ENCODE measurements around the gene MST1.

DNA sequence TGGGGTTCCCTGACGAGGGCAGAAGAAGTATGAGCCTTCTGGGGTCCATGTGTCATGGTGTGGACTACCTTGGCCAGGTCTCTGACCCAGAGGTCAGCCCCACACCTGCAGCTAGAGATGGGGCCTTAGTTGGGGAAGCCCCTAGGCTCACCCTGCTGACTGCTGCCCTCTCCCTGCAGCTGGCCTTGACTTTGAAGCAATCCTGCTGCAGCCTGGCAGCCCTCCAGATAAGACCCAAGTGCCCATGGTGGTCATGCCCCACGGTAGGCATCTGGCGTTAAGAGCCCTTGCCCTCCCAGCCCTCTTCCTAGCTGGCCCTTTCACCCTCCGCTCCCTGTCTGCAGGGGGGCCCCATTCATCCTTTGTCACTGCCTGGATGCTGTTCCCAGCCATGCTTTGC is 7.7 kb downstream of the MST1 start:
- TF ChIP-seq POLR2A (IDR thresholded peaks at IDR 0.05) (no peak), POLR2AphosphoS5 (IDR thresholded peaks at IDR 0.05) (no peak)
- TF ChIP-seq, protein P1, sequence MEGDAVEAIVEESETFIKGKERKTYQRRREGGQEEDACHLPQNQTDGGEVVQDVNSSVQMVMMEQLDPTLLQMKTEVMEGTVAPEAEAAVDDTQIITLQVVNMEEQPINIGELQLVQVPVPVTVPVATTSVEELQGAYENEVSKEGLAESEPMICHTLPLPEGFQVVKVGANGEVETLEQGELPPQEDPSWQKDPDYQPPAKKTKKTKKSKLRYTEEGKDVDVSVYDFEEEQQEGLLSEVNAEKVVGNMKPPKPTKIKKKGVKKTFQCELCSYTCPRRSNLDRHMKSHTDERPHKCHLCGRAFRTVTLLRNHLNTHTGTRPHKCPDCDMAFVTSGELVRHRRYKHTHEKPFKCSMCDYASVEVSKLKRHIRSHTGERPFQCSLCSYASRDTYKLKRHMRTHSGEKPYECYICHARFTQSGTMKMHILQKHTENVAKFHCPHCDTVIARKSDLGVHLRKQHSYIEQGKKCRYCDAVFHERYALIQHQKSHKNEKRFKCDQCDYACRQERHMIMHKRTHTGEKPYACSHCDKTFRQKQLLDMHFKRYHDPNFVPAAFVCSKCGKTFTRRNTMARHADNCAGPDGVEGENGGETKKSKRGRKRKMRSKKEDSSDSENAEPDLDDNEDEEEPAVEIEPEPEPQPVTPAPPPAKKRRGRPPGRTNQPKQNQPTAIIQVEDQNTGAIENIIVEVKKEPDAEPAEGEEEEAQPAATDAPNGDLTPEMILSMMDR (IDR thresholded peaks at IDR 0.05), result no peak

Data from breast epithelium (tissue), 3 donors.